K562 (cell line): Measurements from ENCODE around the gene PRPF8. TPM values are rescaled to one million over a fixed set of nuclear protein-coding genes. Genes with fewer than 3 reads are reported as not detected.

ENCODE experiments used
- ATAC-seq: fragments of 200-7000 bp; cut with Tn5 transposase; 3 replicates; pipeline ENCODE4 v1.9.1; 2020; ENCODE audit warnings: moderate library complexity
- BruUV-seq: library from RNA; stranded (reverse); fragments of 400-500 nt; replicated peaks from 2 replicates; lab custom pipeline; 2021; lab: Mats Ljungman, UMichigan
- CTCF ChIA-PET: fragments of 300-600 bp; formaldehyde crosslinking; extraction: SDS; loops from one replicate; lab custom pipeline; 2021; ENCODE audit warnings: low intra/inter-chr PET ratio; lab: Yijun Ruan, JAX
- POLR2A ChIA-PET: fragments of 300-600, 350-650 bp; sonication (Branson Sonifier 250); formaldehyde crosslinking; extraction: SDS; loops from one replicate; lab custom pipeline; 2021; ENCODE audit warnings: antibody characterized with exemption, inconsistent platforms; lab: Yijun Ruan, JAX
- DNase-seq, 4 experiments: peaks; one replicate each; pipeline versions ENCODE4 v3.0.0 to v3.0.0-alpha.2; 2011 to 2018; ENCODE audit warnings: low spot score in 3 of 4, mixed read lengths in 3 of 4; ENCODE audit errors: extremely low read depth in 1 of 4
- FAIRE-seq: peaks from 2 replicates; lab custom pipeline; 2011; peaks lifted over from hg19 to GRCh38; lab: Jason Lieb, UNC
- H2AFZ ChIP-seq: 2 replicates; pipeline ENCODE4 v1.6.0; 2011; ENCODE audit warnings: low read depth, low read length, control low read depth, inconsistent platforms
- H3K27ac ChIP-seq: fragments of 200-600 bp; 3 replicates; pipeline ENCODE4 v1.8.0; 2011; ENCODE audit warnings: low read depth, mild to moderate bottlenecking, control low read depth, inconsistent platforms, low read length, moderate library complexity, mixed read lengths; ENCODE audit errors: extremely low read depth
- H3K27me3 ChIP-seq, 2 experiments: fragments of 300-600 bp in 1 of 2; 2 replicates in 1 of 2; 3 replicates in 1 of 2; pipeline versions ENCODE4 v1.6.0 to v1.8.0; 2011; ENCODE audit warnings: inconsistent platforms in 2 of 2, low read length in 2 of 2, mild to moderate bottlenecking in 1 of 2, mixed read lengths in 1 of 2, moderate library complexity in 1 of 2; ENCODE audit not compliant: control insufficient read depth in 2 of 2, insufficient read depth in 2 of 2
- H3K36me3 ChIP-seq: fragments of 300-600 bp; 3 replicates; pipeline ENCODE4 v1.8.0; 2011; ENCODE audit warnings: mild to moderate bottlenecking, low read length, inconsistent platforms; ENCODE audit not compliant: control insufficient read depth, insufficient read depth
- H3K4me1 ChIP-seq, 2 experiments: fragments of 200-600 bp in 1 of 2; replicated peaks in 1 of 2; 2 replicates in 1 of 2; 3 replicates in 1 of 2; pipeline versions ENCODE4 v1.5.1 to v1.8.0; 2011; ENCODE audit warnings: inconsistent platforms in 2 of 2, low read length in 2 of 2, mild to moderate bottlenecking in 1 of 2, mixed read lengths in 1 of 2, moderate library complexity in 1 of 2; ENCODE audit not compliant: control insufficient read depth in 2 of 2, insufficient read depth in 2 of 2
- H3K4me2 ChIP-seq: 2 replicates; pipeline ENCODE4 v1.6.1; 2011; ENCODE audit warnings: low read length, control low read depth, inconsistent platforms, mixed read lengths; ENCODE audit not compliant: insufficient read depth
- H3K4me3 ChIP-seq: fragments of 200-600 bp; sonication (generic), shearing (Covaris generic); 2 replicates; pipeline ENCODE4 v1.5.1; 2016; ENCODE audit warnings: control low read depth, inconsistent platforms
- H3K79me2 ChIP-seq: fragments of 200-600 bp; 3 replicates; pipeline ENCODE4 v1.8.0; 2011; ENCODE audit warnings: low read length, inconsistent platforms; ENCODE audit not compliant: control insufficient read depth, insufficient read depth
- H3K9ac ChIP-seq, 2 experiments: 2 replicates each; pipeline versions ENCODE4 v1.6.0 to v1.6.1; 2011; ENCODE audit warnings: low read depth in 2 of 2, low read length in 2 of 2, control low read depth in 1 of 2, inconsistent platforms in 1 of 2, mild to moderate bottlenecking in 1 of 2, mixed read lengths in 1 of 2; ENCODE audit not compliant: insufficient read depth in 1 of 2
- H3K9me1 ChIP-seq: one replicate; pipeline ENCODE4 v1.6.0; 2011; ENCODE audit warnings: inconsistent platforms, mild to moderate bottlenecking, low read length, moderate library complexity; ENCODE audit not compliant: control insufficient read depth, insufficient read depth
- H3K9me3 ChIP-seq: replicated peaks from 2 replicates; pipeline ENCODE4 v1.5.1; 2011; ENCODE audit warnings: low read depth, low read length, inconsistent platforms; ENCODE audit not compliant: control insufficient read depth, insufficient read depth
- H4K20me1 ChIP-seq: replicated peaks from 2 replicates; pipeline ENCODE4 v1.6.1; 2011; ENCODE audit warnings: low read length, inconsistent platforms, mixed read lengths; ENCODE audit not compliant: control insufficient read depth, insufficient read depth
- HDAC6 ChIP-seq: IDR thresholded peaks from 2 replicates; pipeline ENCODE4 v1.6.1; 2012; ENCODE audit warnings: low read depth, mild to moderate bottlenecking, control low read depth, inconsistent platforms, low read length, moderate library complexity
- KDM1A ChIP-seq, 2 experiments: fragments of 450-650 bp; IDR thresholded peaks; 2 replicates each; pipeline ENCODE4 v1.6.1; 2016; ENCODE audit warnings: mild to moderate bottlenecking in 2 of 2
- KHSRP ChIP-seq: fragments of 450-650 bp; IDR thresholded peaks from 2 replicates; pipeline ENCODE4 v1.6.1; 2017
- POLR2AphosphoS2 ChIP-seq: IDR thresholded peaks from 2 replicates; pipeline ENCODE4 v1.6.1; 2012; ENCODE audit warnings: low read length, improper control_type of control experiment
- SREBF2 ChIP-seq: sonication (generic); formaldehyde crosslinking; IDR thresholded peaks from 2 replicates; pipeline ENCODE4 v1.4.0; 2020; ENCODE audit warnings: mild to moderate bottlenecking, missing genetic modification reagents
- ZFP91 ChIP-seq: sonication (generic); formaldehyde crosslinking; IDR thresholded peaks from 2 replicates; pipeline ENCODE4 v1.8.0; 2022; ENCODE audit warnings: mild to moderate bottlenecking, missing genetic modification reagents
- ZNF57 ChIP-seq: fragments of 450-650 bp; formaldehyde crosslinking; IDR thresholded peaks from 2 replicates; pipeline ENCODE4 v1.4.0; 2020; ENCODE audit warnings: mild to moderate bottlenecking, moderate library complexity
- WGBS: fragments of 100-300 bp; shearing (Covaris generic); methylation state at CpG from one replicate; pipeline ENCODE4 v1.1.6; 2016; ENCODE audit warnings: low coverage, mixed read lengths; ENCODE audit not compliant: insufficient coverage; ENCODE audit errors: missing lambda C conversion rate; 5-methylcytosine and 5-hydroxymethylcytosine counted together
- in situ Hi-C: fragments of 300-500 bp; cut with MboI; formaldehyde crosslinking; loops from 4 replicates; pipeline ENCODE4 v1.15.0; 2018; ENCODE audit warnings: inconsistent platforms, mixed read lengths
- intact Hi-C: fragments of 100-400 bp; cut with micrococcal nuclease; formaldehyde crosslinking; loops from 2 replicates; pipeline ENCODE4 v1.14.2; 2022
- polyA plus RNA-seq, 8 experiments: library from polyadenylated mRNA; depleted of rRNA in 4 of 8; stranded (reverse) in 5 of 8; unstranded in 3 of 8; fragments of >200 nt; fragmentation: Nextera tagmentation in 2 of 8; fragmentation: Illumina TruSeq in 1 of 8; extraction: Ambion mirVana in 2 of 8; extraction: Trizol in 1 of 8; gene quantifications; 2 replicates each; pipeline versions ENCODE4 v1.2.1 to v1.2.3, GENCODE V29; 2011 to 2014; ENCODE audit warnings: inconsistent platforms in 1 of 8, missing spikeins in 1 of 8
- total RNA-seq, 7 experiments: library from RNA; depleted of rRNA in 6 of 7; stranded (reverse); fragments of >200 nt in 6 of 7; fragmentation: Illumina TruSeq in 2 of 7; extraction: Trizol in 2 of 7; gene quantifications; 2 replicates each; pipeline versions ENCODE4 v1.2.1 to v1.2.3, GENCODE V29; 2011 to 2021; ENCODE audit warnings: low replicate concordance in 1 of 7

PRPF8 gene
- total and polyA plus RNA-seq, 9 of the 15 experiments (the other 6 are each of a cell fraction or from before 2014, with no cell fraction given): 64.3 to 294 (median 85.9) TPM

GRCh38 chr17:1643999-1644492 is 40.6 kb downstream of the PRPF8 start:
- Histone ChIP-seq H3K9me1 (no peaks in the 10 kb centered on the region), H3K4me1 (peaks cover 4 to 58% of the 10 kb centered on the region in 2 experiments; a peak in 3 of 5 replicates), H4K20me1 (0 out of 2 replicates have a peak, but pooled peaks cover 2% of the 10 kb centered on the region), H3K9me3 (no peaks in the 10 kb centered on the region), H3K27me3 (no peaks in the 10 kb centered on the region), H3K27ac (no peak overlapping the region), H3K4me2 (no peak overlapping the region), H2AFZ (no peak overlapping the region), H3K4me3 (no peak overlapping the region), H3K36me3 (peaks cover 21% of the 10 kb centered on the region; the same call in 1 of the 3 replicates), H3K9ac (no peak overlapping the region), H3K79me2 (peaks cover 12% of the 10 kb centered on the region; the same call in 2 of the 3 replicates)
- in situ Hi-C loops (no loop called here), intact Hi-C loops (no loop called here)
- no TSS peak for BruUV-seq
- no peak for ATAC-seq
- DNase-seq: no peak
- no peak for FAIRE-seq
- POLR2A ChIA-PET: no interaction called here
- CTCF ChIA-PET: no interaction called here
- 80% methylated on average over 5 of the region's 13 CpGs for WGBS
- TF ChIP-seq ZNF57 (CRISPR knock-in tag) (no peak), KHSRP (no peak), POLR2AphosphoS2 (no peak), HDAC6 (no peak), KDM1A (IDR thresholded peaks at IDR 0.05) (no peak), SREBF2 (CRISPR knock-in tag) (no peak), ZFP91 (CRISPR knock-in tag) (no peak)
